IMR-90 (cell line): ENCODE results near the gene MAPK8IP3. TPM values are rescaled to one million over a fixed set of nuclear protein-coding genes. Genes with fewer than 3 reads are reported as not detected.

Source experiments
- ATAC-seq: fragments of 200-7000 bp; cut with Tn5 transposase; 2 replicates; pipeline ENCODE4 v1.9.1; 2020; ENCODE audit warnings: low read depth, mild to moderate bottlenecking, moderate library complexity
- BruUV-seq: library from RNA; stranded (reverse); fragments of 400-500 nt; replicated peaks from 2 replicates; lab custom pipeline; 2021; lab: Mats Ljungman, UMichigan
- CTCF ChIA-PET: fragments of 300-600 bp; formaldehyde crosslinking; extraction: SDS; loops from one replicate; lab custom pipeline; 2021; ENCODE audit warnings: antibody characterized with exemption; lab: Yijun Ruan, JAX
- POLR2A ChIA-PET: fragments of 300-600 bp; sonication (Branson Sonifier 250); formaldehyde crosslinking; loops from one replicate; lab custom pipeline; 2022; ENCODE audit warnings: antibody characterized with exemption; ENCODE audit not compliant: unreplicated experiment; lab: Charles Lee
- DNase-seq: peaks from one replicate; pipeline ENCODE4 v3.0.0; 2013
- H2AFZ ChIP-seq: replicated peaks from 2 replicates; pipeline ENCODE3; 2013; ENCODE audit warnings: low read length, mild to moderate bottlenecking; ENCODE audit not compliant: poor library complexity
- H2AK5ac ChIP-seq: 2 replicates; pipeline ENCODE4 v1.6.1; 2013; ENCODE audit warnings: low read depth, low read length, inconsistent platforms
- H2AK9ac ChIP-seq: replicated peaks from 2 replicates; pipeline ENCODE3; 2013; ENCODE audit warnings: mild to moderate bottlenecking, low read depth, low read length, moderate library complexity; ENCODE audit not compliant: poor library complexity
- H2BK120ac ChIP-seq: 2 replicates; pipeline ENCODE4 v1.6.1; 2013; ENCODE audit warnings: low read depth, low read length, inconsistent platforms
- H2BK15ac ChIP-seq: 3 replicates; pipeline ENCODE4 v1.6.1; 2013; ENCODE audit warnings: low read depth, low read length, inconsistent platforms
- H2BK20ac ChIP-seq: 2 replicates; pipeline ENCODE4 v1.6.1; 2013; ENCODE audit warnings: low read depth, mild to moderate bottlenecking, inconsistent platforms, low read length, moderate library complexity
- H2BK5ac ChIP-seq: 2 replicates; pipeline ENCODE4 v1.6.1; 2013; ENCODE audit warnings: mild to moderate bottlenecking, low read depth, low read length, inconsistent platforms; ENCODE audit not compliant: poor library complexity, severe bottlenecking
- H3K14ac ChIP-seq: replicated peaks from 2 replicates; pipeline ENCODE4 v1.6.1; 2013; ENCODE audit warnings: low read depth, low read length, inconsistent platforms
- H3K18ac ChIP-seq: 2 replicates; pipeline ENCODE4 v1.6.1; 2013; ENCODE audit warnings: low read depth, low read length, control low read depth
- H3K23ac ChIP-seq: 2 replicates; pipeline ENCODE4 v1.6.1; 2013; ENCODE audit warnings: low read depth, low read length, inconsistent platforms
- H3K27ac ChIP-seq: 2 replicates; pipeline ENCODE4 v1.5.1; 2013; ENCODE audit warnings: mild to moderate bottlenecking, control low read depth, low read length; ENCODE audit not compliant: insufficient read depth
- H3K27me3 ChIP-seq: 2 replicates; pipeline ENCODE4 v1.6.1; 2013; ENCODE audit warnings: low read length; ENCODE audit not compliant: control insufficient read depth, insufficient read depth
- H3K36me3 ChIP-seq: 2 replicates; pipeline ENCODE4 v1.6.1; 2013; ENCODE audit warnings: low read length, mixed read lengths; ENCODE audit not compliant: control insufficient read depth, insufficient read depth
- H3K4ac ChIP-seq: 2 replicates; pipeline ENCODE4 v1.6.1; 2013; ENCODE audit warnings: low read depth, low read length, inconsistent platforms
- H3K4me1 ChIP-seq: 2 replicates; pipeline ENCODE4 v1.6.1; 2013; ENCODE audit warnings: low read length, mixed read lengths; ENCODE audit not compliant: control insufficient read depth, insufficient read depth
- H3K4me2 ChIP-seq: 2 replicates; pipeline ENCODE4 v1.6.1; 2013; ENCODE audit warnings: low read depth, mild to moderate bottlenecking, control low read depth, low read length, moderate library complexity
- H3K4me3 ChIP-seq: 2 replicates; pipeline ENCODE4 v1.5.1; 2013; ENCODE audit warnings: low read depth, mild to moderate bottlenecking, control low read depth, low read length, moderate library complexity; ENCODE audit not compliant: insufficient read depth
- H3K56ac ChIP-seq: 2 replicates; pipeline ENCODE4 v1.6.1; 2013; ENCODE audit warnings: low read length, inconsistent platforms; ENCODE audit not compliant: insufficient read depth; ENCODE audit errors: extremely low read depth
- H3K79me1 ChIP-seq, 2 experiments: 2 replicates each; pipeline ENCODE4 v1.6.1; 2013; ENCODE audit warnings: low read length in 2 of 2, inconsistent platforms in 1 of 2, low read depth in 1 of 2
- H3K9ac ChIP-seq: 2 replicates; pipeline ENCODE4 v1.6.1; 2013; ENCODE audit warnings: low read depth, low read length, control low read depth
- H3K9me1 ChIP-seq: 2 replicates; pipeline ENCODE4 v1.6.1; 2013; ENCODE audit warnings: low read length, inconsistent platforms; ENCODE audit not compliant: insufficient read depth
- H3K9me3 ChIP-seq: 2 replicates; pipeline ENCODE4 v1.6.1; 2013; ENCODE audit warnings: low read length; ENCODE audit not compliant: control insufficient read depth, insufficient read depth
- H4K20me1 ChIP-seq: 2 replicates; pipeline ENCODE4 v1.6.1; 2013; ENCODE audit warnings: low read length, inconsistent platforms; ENCODE audit not compliant: insufficient read depth
- H4K5ac ChIP-seq: 2 replicates; pipeline ENCODE4 v1.6.1; 2013; ENCODE audit warnings: mild to moderate bottlenecking, low read depth, low read length, control low read depth
- H4K8ac ChIP-seq, 2 experiments: 2 replicates each; pipeline ENCODE4 v1.6.1; 2013; ENCODE audit warnings: low read depth in 2 of 2, low read length in 2 of 2, control low read depth in 1 of 2, inconsistent platforms in 1 of 2
- H4K91ac ChIP-seq: 2 replicates; pipeline ENCODE4 v1.6.1; 2013; ENCODE audit warnings: low read depth, low read length, inconsistent platforms; ENCODE audit not compliant: insufficient read depth
- BHLHE40 ChIP-seq: fragments of 150-350 bp; IDR thresholded peaks from 2 replicates; pipeline ENCODE4 v1.6.1; 2016; ENCODE audit warnings: mild to moderate bottlenecking, low read depth, low read length
- CEBPB ChIP-seq: IDR thresholded peaks from 2 replicates; pipeline ENCODE4 v1.6.1; 2012; ENCODE audit warnings: low read depth, low read length, improper control_type of control experiment
- CHD1 ChIP-seq: IDR thresholded peaks from 2 replicates; pipeline ENCODE4 v1.6.1; 2012; ENCODE audit warnings: low read depth, low read length, improper control_type of control experiment
- FOS ChIP-seq: fragments of 150-350 bp; IDR thresholded peaks from 2 replicates; pipeline ENCODE4 v1.6.1; 2016; ENCODE audit warnings: low read depth, low read length
- MAFK ChIP-seq: IDR thresholded peaks from 2 replicates; pipeline ENCODE4 v1.6.1; 2012; ENCODE audit warnings: low read depth, low read length, improper control_type of control experiment
- MAZ ChIP-seq: IDR thresholded peaks from 2 replicates; pipeline ENCODE4 v1.6.1; 2012; ENCODE audit warnings: low read depth, mild to moderate bottlenecking, low read length, improper control_type of control experiment, moderate library complexity, borderline replicate concordance
- MXI1 ChIP-seq: IDR thresholded peaks from 2 replicates; pipeline ENCODE4 v1.6.1; 2012; ENCODE audit warnings: low read depth, mild to moderate bottlenecking, low read length, moderate library complexity, borderline replicate concordance
- NFE2L2 ChIP-seq: fragments of 150-350 bp; IDR thresholded peaks from 2 replicates; pipeline ENCODE4 v1.6.1; 2016; ENCODE audit warnings: low read depth, mild to moderate bottlenecking, low read length
- POLR2A ChIP-seq: IDR thresholded peaks from 2 replicates; pipeline ENCODE4 v1.6.1; 2012; ENCODE audit warnings: mild to moderate bottlenecking, low read depth, low read length
- RAD21 ChIP-seq: IDR thresholded peaks from 2 replicates; pipeline ENCODE4 v1.6.1; 2012; ENCODE audit warnings: low read length, improper control_type of control experiment
- RCOR1 ChIP-seq: IDR thresholded peaks from 2 replicates; pipeline ENCODE4 v1.6.1; 2012; ENCODE audit warnings: mild to moderate bottlenecking, low read length, improper control_type of control experiment; ENCODE audit not compliant: insufficient replicate concordance
- RFX5 ChIP-seq: IDR thresholded peaks from 2 replicates; pipeline ENCODE4 v1.8.0; 2012; ENCODE audit warnings: low read depth, mild to moderate bottlenecking, low read length, moderate library complexity
- SMC3 ChIP-seq: fragments of 150-350 bp; IDR thresholded peaks from 2 replicates; pipeline ENCODE4 v1.6.1; 2016; ENCODE audit warnings: low read depth, mild to moderate bottlenecking, antibody characterized with exemption, low read length, moderate library complexity
- WGBS, 2 experiments: methylation state at CpG; one replicate each; pipeline versions ENCODE4 v1.1.5 to v1.1.7; 2013; ENCODE audit warnings: missing lambda C conversion rate in 2 of 2; ENCODE audit not compliant: insufficient read length in 1 of 2; ENCODE audit errors: extremely low coverage in 2 of 2; 5-methylcytosine and 5-hydroxymethylcytosine counted together
- dilution Hi-C: fragments of 300-500 bp; cut with HindIII; formaldehyde crosslinking; loops from one replicate; pipeline ENCODE4 v1.14.3; 2018; ENCODE audit warnings: low sequenced_read_pairs; ENCODE audit not compliant: unreplicated experiment
- in situ Hi-C: fragments of 300-500 bp; cut with MboI; formaldehyde crosslinking; loops from 3 replicates; pipeline ENCODE4 v1.14.3; 2019; ENCODE audit warnings: low sequenced_read_pairs, inconsistent platforms, mixed read lengths
- intact Hi-C: fragments of 100-400 bp; cut with micrococcal nuclease; formaldehyde crosslinking; loops from 2 replicates; pipeline ENCODE4 v1.10.0; 2022
- polyA plus RNA-seq, 3 experiments: library from polyadenylated mRNA; depleted of rRNA; stranded (reverse); fragments of >200 nt; gene quantifications; 2 replicates each; pipeline ENCODE4 v1.2.3, GENCODE V29; 2012; ENCODE audit warnings: low replicate concordance in 1 of 3
- total RNA-seq: library from RNA; depleted of rRNA; stranded (reverse); fragments of >200 nt; gene quantifications from 2 replicates; pipeline ENCODE4 v1.2.3, GENCODE V29; 2012
- TF ChIP-seq, protein P1 (sequence below): fragments of 150-350 bp; IDR thresholded peaks from 2 replicates; pipeline ENCODE4 v1.6.1; 2017; ENCODE audit warnings: mild to moderate bottlenecking, antibody characterized with exemption, low read length, low read depth
- TF ChIP-seq, protein P2 (sequence below): fragments of 150-350 bp; IDR thresholded peaks from 2 replicates; pipeline ENCODE4 v1.6.1; 2016; ENCODE audit warnings: low read depth, mild to moderate bottlenecking, low read length, moderate library complexity, borderline replicate concordance
- TF ChIP-seq, protein P3 (sequence below): conservative IDR thresholded peaks from 2 replicates; pipeline ENCODE4 v1.5.1; 2012; ENCODE audit warnings: mild to moderate bottlenecking, low read depth, low read length, improper control_type of control experiment

Gene MAPK8IP3
- total and polyA plus RNA-seq, 2 of the 4 experiments (the other 2 are of a cell fraction) = 17.0 to 69.1 TPM

DNA sequence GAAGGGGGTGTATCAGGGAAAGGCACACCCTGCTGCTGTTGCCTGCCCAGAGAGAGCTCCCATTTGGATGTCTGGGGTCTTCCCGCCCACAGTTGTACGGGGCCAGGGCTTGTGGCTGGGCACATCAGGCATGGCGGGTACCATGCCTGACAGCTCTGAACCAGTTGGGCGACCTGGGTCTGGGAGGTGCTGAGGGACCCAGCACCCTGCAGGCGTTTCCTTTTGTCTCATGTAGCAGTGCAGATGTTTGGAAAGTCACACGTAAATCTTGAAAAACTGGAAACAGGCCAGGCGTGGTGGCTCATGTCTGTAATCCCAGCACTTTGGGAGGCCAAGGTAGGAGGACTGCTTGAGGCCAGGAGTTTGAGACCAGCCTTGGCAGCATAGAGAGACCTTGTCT is 36.3 kb upstream of the MAPK8IP3 start:
- TF ChIP-seq RFX5 = no peak
- TF ChIP-seq NFE2L2 = no peak
- no peak for TF ChIP-seq RAD21
- TF ChIP-seq RCOR1 = no peak
- no peak for TF ChIP-seq MAZ
- TF ChIP-seq SMC3 = no peak
- TF ChIP-seq MAFK = no peak
- TF ChIP-seq CHD1 = no peak
- TF ChIP-seq BHLHE40 = no peak
- TF ChIP-seq, protein P1, sequence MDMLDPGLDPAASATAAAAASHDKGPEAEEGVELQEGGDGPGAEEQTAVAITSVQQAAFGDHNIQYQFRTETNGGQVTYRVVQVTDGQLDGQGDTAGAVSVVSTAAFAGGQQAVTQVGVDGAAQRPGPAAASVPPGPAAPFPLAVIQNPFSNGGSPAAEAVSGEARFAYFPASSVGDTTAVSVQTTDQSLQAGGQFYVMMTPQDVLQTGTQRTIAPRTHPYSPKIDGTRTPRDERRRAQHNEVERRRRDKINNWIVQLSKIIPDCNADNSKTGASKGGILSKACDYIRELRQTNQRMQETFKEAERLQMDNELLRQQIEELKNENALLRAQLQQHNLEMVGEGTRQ = no peak
- TF ChIP-seq FOS = no peak
- TF ChIP-seq MXI1 = no peak
- TF ChIP-seq POLR2A = no peak
- TF ChIP-seq, protein P2, sequence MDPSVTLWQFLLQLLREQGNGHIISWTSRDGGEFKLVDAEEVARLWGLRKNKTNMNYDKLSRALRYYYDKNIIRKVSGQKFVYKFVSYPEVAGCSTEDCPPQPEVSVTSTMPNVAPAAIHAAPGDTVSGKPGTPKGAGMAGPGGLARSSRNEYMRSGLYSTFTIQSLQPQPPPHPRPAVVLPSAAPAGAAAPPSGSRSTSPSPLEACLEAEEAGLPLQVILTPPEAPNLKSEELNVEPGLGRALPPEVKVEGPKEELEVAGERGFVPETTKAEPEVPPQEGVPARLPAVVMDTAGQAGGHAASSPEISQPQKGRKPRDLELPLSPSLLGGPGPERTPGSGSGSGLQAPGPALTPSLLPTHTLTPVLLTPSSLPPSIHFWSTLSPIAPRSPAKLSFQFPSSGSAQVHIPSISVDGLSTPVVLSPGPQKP = no peak
- TF ChIP-seq, protein P3, sequence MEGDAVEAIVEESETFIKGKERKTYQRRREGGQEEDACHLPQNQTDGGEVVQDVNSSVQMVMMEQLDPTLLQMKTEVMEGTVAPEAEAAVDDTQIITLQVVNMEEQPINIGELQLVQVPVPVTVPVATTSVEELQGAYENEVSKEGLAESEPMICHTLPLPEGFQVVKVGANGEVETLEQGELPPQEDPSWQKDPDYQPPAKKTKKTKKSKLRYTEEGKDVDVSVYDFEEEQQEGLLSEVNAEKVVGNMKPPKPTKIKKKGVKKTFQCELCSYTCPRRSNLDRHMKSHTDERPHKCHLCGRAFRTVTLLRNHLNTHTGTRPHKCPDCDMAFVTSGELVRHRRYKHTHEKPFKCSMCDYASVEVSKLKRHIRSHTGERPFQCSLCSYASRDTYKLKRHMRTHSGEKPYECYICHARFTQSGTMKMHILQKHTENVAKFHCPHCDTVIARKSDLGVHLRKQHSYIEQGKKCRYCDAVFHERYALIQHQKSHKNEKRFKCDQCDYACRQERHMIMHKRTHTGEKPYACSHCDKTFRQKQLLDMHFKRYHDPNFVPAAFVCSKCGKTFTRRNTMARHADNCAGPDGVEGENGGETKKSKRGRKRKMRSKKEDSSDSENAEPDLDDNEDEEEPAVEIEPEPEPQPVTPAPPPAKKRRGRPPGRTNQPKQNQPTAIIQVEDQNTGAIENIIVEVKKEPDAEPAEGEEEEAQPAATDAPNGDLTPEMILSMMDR = no peak
- no peak for TF ChIP-seq CEBPB
- no peak overlapping the region for H2BK5ac ChIP-seq
- H3K56ac ChIP-seq = no peak overlapping the region
- no peak overlapping the region for H3K4ac ChIP-seq
- no peak overlapping the region for H2AK9ac ChIP-seq
- H2BK120ac ChIP-seq = no peak overlapping the region
- H3K27ac ChIP-seq = no peak overlapping the region
- no peak overlapping the region for H2AK5ac ChIP-seq
- H2AFZ ChIP-seq = no peak overlapping the region
- no peak overlapping the region for H3K4me3 ChIP-seq
- H4K8ac ChIP-seq = no peak overlapping the region
- no peak overlapping the region for H3K4me2 ChIP-seq
- CTCF ChIA-PET = interaction anchor here (0.5 kb wide), 1 partner anchor 262 kb away, joined by 3 read pairs; no protein-coding TSS in a partner anchor
- peaks cover 13% of the 10 kb centered on the region for H3K9me1 ChIP-seq
- ATAC-seq (no peak), DNase-seq (no peak)
- no peak overlapping the region for H3K23ac ChIP-seq
- no peak overlapping the region for H3K9ac ChIP-seq
- no peak overlapping the region for H2BK15ac ChIP-seq
- H4K91ac ChIP-seq = no peak overlapping the region
- peaks cover 96% of the 10 kb centered on the region for H3K36me3 ChIP-seq
- intact Hi-C loops (no loop called here), in situ Hi-C loops (no loop called here), dilution Hi-C loops (no loop called here)
- no peaks in the 10 kb centered on the region; the same call in none of the 2 replicates for H4K20me1 ChIP-seq
- H3K4me1 ChIP-seq = peaks cover under 1% of the 10 kb centered on the region
- BruUV-seq = no TSS peak
- POLR2A ChIA-PET = no interaction called here
- peaks cover 0 to 20% of the 10 kb centered on the region in 2 experiments; a peak in 3 of 4 replicates for H3K79me1 ChIP-seq
- no peak overlapping the region for H4K5ac ChIP-seq
- H3K9me3 ChIP-seq = no peaks in the 10 kb centered on the region
- no peak overlapping the region for H3K18ac ChIP-seq
- 86% methylated on average over 2 of the region's 7 CpGs; no CpG with 5 or more reads in 1 of the 2 experiments for WGBS, 2 experiments
- H2BK20ac ChIP-seq = no peak overlapping the region
- H3K27me3 ChIP-seq = no peaks in the 10 kb centered on the region
- H3K14ac ChIP-seq = no peak overlapping the region
